Loucy (cell line): ENCODE measurements around the gene ZNF70.

ENCODE experiments used
- H2AFZ ChIP-seq: fragments of 200-600 bp; sonication (generic); 2 replicates; pipeline ENCODE4 v1.6.0; 2016; ENCODE audit warnings: antibody characterized with exemption, mild to moderate bottlenecking, low read length, moderate library complexity
- H3F3A ChIP-seq: fragments of 200-600 bp; 2 replicates; pipeline ENCODE4 v1.6.0; 2016; ENCODE audit warnings: antibody characterized with exemption, low read depth, mild to moderate bottlenecking
- H3K27me3 ChIP-seq: fragments of 200-600 bp; sonication (generic); 2 replicates; pipeline ENCODE4 v1.6.1; 2014; ENCODE audit warnings: low read length, mild to moderate bottlenecking; ENCODE audit not compliant: insufficient read depth, poor library complexity, severe bottlenecking
- H3K36me3 ChIP-seq: fragments of 200-600 bp; sonication (generic); 2 replicates; pipeline ENCODE4 v1.6.1; 2016; ENCODE audit warnings: low read length; ENCODE audit not compliant: insufficient read depth
- H3K4me1 ChIP-seq: fragments of 200-600 bp; sonication (generic); 2 replicates; pipeline ENCODE4 v1.5.1; 2014; ENCODE audit warnings: low read length, mild to moderate bottlenecking; ENCODE audit not compliant: insufficient read depth, poor library complexity, severe bottlenecking
- H3K4me2 ChIP-seq: fragments of 200-600 bp; sonication (generic); 2 replicates; pipeline ENCODE4 v1.6.0; 2014; ENCODE audit warnings: antibody characterized with exemption, low read length, low read depth, mild to moderate bottlenecking; ENCODE audit not compliant: poor library complexity, severe bottlenecking
- H3K4me3 ChIP-seq: fragments of 200-600 bp; sonication (generic); 2 replicates; pipeline ENCODE4 v1.5.1; 2014; ENCODE audit warnings: low read length, mild to moderate bottlenecking, mixed read lengths; ENCODE audit not compliant: poor library complexity, severe bottlenecking
- H3K79me2 ChIP-seq: fragments of 200-600 bp; sonication (generic); 2 replicates; pipeline ENCODE4 v1.6.1; 2014; ENCODE audit warnings: low read length; ENCODE audit not compliant: insufficient read depth
- H3K9ac ChIP-seq: fragments of 200-600 bp; sonication (generic); 2 replicates; pipeline ENCODE4 v1.6.0; 2014; ENCODE audit warnings: mild to moderate bottlenecking, low read depth, low read length, moderate library complexity; ENCODE audit not compliant: poor library complexity, severe bottlenecking
- H3K9me2 ChIP-seq: fragments of 200-600 bp; sonication (generic); replicated peaks from 2 replicates; pipeline ENCODE4 v1.6.1; 2016; ENCODE audit warnings: low read depth, low read length, mixed read lengths
- H3K9me3 ChIP-seq: fragments of 200-600 bp; sonication (generic); 2 replicates; pipeline ENCODE4 v1.6.1; 2014; ENCODE audit warnings: mild to moderate bottlenecking, antibody characterized with exemption, low read length, low read depth; ENCODE audit not compliant: insufficient read depth
- H4K20me1 ChIP-seq: fragments of 200-600 bp; sonication (generic); 2 replicates; pipeline ENCODE4 v1.6.0; 2014; ENCODE audit warnings: antibody characterized with exemption, low read length, mild to moderate bottlenecking; ENCODE audit not compliant: insufficient read depth, poor library complexity, severe bottlenecking
- EZH2phosphoT487 ChIP-seq: fragments of 200-600 bp; IDR thresholded peaks from 2 replicates; pipeline ENCODE4 v1.6.1; 2018; ENCODE audit warnings: antibody characterized with exemption, mild to moderate bottlenecking, moderate library complexity, borderline replicate concordance
- TF ChIP-seq, protein P1 (sequence below): fragments of 200-600 bp; sonication (generic); conservative IDR thresholded peaks from 2 replicates; pipeline ENCODE4 v1.5.1; 2014; ENCODE audit warnings: mild to moderate bottlenecking, antibody characterized with exemption, low read length

The ZNF70 gene

DNA sequence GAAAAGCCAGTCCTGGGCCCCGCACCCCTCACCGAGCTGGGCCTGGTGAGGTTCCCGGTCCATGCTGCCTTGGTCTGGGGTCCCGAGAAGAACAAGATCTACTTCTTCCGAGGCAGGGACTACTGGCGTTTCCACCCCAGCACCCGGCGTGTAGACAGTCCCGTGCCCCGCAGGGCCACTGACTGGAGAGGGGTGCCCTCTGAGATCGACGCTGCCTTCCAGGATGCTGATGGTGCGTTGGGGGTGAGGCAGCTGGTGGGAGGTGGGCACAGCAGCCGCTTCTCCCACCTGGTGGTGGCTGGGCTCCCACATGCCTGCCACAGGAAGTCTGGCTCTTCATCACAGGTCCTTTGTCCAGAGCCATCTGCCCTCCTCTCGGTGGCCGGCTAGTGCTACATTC is 31.3 kb upstream of the ZNF70 start:
- Histone ChIP-seq H3K9ac (no peak overlapping the region), H3K4me2 (no peak overlapping the region)

DNA sequence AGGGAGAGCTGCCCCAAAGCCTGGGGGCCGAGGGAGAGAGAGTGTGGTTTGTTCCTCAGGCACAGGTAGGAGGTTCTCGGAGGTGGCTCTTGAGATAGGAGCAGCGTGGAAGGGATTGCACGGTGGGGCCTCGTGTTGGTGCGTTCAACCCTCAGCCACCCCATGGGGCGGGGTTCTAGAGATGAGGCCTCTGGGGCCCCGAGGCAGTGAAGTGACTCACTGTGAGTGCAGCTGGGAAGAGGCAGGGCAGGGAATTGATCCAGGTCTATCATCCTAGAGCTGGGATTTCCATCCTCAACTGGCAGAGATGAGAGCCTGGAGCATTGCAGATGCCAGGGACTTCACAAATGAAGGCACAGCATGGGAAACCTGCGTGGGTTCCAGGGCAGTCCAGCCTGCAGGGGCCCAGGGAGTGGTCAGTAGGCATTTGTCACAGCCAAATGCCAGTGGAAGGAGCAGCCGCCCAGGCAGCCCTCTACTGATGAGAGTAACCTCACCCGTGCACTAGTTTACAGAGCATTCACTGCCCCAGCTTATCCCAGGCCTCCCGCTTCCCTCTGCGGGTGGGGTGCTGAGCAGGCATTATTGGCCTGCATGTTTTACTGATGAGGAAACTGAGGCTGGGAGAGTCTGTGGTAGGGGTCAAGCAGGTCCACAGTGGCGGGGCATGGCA is 30.7 kb upstream of the ZNF70 start:
- Histone ChIP-seq H2AFZ (no peak overlapping the region), H3K9me2 (no peaks in the 10 kb centered on the region), H3K36me3 (no peaks in the 10 kb centered on the region), H3K79me2 (no peaks in the 10 kb centered on the region), H3K9me3 (no peaks in the 10 kb centered on the region), H3K4me2 (no peak overlapping the region), H3K9ac (no peak overlapping the region), H4K20me1 (no peaks in the 10 kb centered on the region), H3K27me3 (no peaks in the 10 kb centered on the region), H3K4me3 (no peak overlapping the region), H3F3A (no peaks in the 10 kb centered on the region), H3K4me1 (peaks cover 6% of the 10 kb centered on the region)
- TF ChIP-seq, protein P1, sequence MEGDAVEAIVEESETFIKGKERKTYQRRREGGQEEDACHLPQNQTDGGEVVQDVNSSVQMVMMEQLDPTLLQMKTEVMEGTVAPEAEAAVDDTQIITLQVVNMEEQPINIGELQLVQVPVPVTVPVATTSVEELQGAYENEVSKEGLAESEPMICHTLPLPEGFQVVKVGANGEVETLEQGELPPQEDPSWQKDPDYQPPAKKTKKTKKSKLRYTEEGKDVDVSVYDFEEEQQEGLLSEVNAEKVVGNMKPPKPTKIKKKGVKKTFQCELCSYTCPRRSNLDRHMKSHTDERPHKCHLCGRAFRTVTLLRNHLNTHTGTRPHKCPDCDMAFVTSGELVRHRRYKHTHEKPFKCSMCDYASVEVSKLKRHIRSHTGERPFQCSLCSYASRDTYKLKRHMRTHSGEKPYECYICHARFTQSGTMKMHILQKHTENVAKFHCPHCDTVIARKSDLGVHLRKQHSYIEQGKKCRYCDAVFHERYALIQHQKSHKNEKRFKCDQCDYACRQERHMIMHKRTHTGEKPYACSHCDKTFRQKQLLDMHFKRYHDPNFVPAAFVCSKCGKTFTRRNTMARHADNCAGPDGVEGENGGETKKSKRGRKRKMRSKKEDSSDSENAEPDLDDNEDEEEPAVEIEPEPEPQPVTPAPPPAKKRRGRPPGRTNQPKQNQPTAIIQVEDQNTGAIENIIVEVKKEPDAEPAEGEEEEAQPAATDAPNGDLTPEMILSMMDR = no peak
- no peak for TF ChIP-seq EZH2phosphoT487

More for the DNA sequence above, 31.3 kb upstream of the ZNF70 start:
- no peaks in the 10 kb centered on the region for H3K9me3 ChIP-seq
- TF ChIP-seq, protein P1 = no peak
- TF ChIP-seq EZH2phosphoT487 = no peak
- peaks cover 7% of the 10 kb centered on the region for H3K4me1 ChIP-seq
- no peaks in the 10 kb centered on the region for H3K9me2 ChIP-seq
- H3K79me2 ChIP-seq = 0 out of 2 replicates have a peak, but pooled peaks cover under 1% of the 10 kb centered on the region
- no peaks in the 10 kb centered on the region for H3K36me3 ChIP-seq
- H4K20me1 ChIP-seq = no peaks in the 10 kb centered on the region
- no peak overlapping the region for H3K4me3 ChIP-seq
- no peaks in the 10 kb centered on the region for H3K27me3 ChIP-seq
- no peaks in the 10 kb centered on the region for H3F3A ChIP-seq
- H2AFZ ChIP-seq = no peak overlapping the region

- no peaks in the 10 kb centered on the region for H3K79me2 ChIP-seq
- no peaks in the 10 kb centered on the region for H3K36me3 ChIP-seq
- TF ChIP-seq, protein P1 = no peak
- H3K4me3 ChIP-seq = no peak overlapping the region
- no peak overlapping the region for H3K9ac ChIP-seq
- H3K4me2 ChIP-seq = no peak overlapping the region
- H3K9me3 ChIP-seq = no peaks in the 10 kb centered on the region
- no peaks in the 10 kb centered on the region for H3F3A ChIP-seq
- no peak overlapping the region for H2AFZ ChIP-seq
- H3K4me1 ChIP-seq = peaks cover 5% of the 10 kb centered on the region
- no peaks in the 10 kb centered on the region for H3K9me2 ChIP-seq
- no peaks in the 10 kb centered on the region for H3K27me3 ChIP-seq
- no peaks in the 10 kb centered on the region for H4K20me1 ChIP-seq
These were observed 30.2 kb upstream of the ZNF70 start for GRCh38 chr22:23781065-23781464.
